Keratinocyte (primary cell): Measurements from ENCODE around the gene IGFBP7.

ENCODE experiments used
- EZH2 ChIP-seq: IDR thresholded peaks from one replicate; pipeline ENCODE4 v1.6.1; 2012; ENCODE audit warnings: inconsistent platforms, mild to moderate bottlenecking, low read length, moderate library complexity
- TF ChIP-seq, protein P1 (sequence below), 3 experiments: IDR thresholded peaks in 1 of 3; conservative IDR thresholded peaks in 1 of 3; optimal IDR thresholded peaks in 1 of 3; 2 replicates in 2 of 3; 3 replicates in 1 of 3; pipeline versions ENCODE3 to v1.5.1; 2011; ENCODE audit warnings: low read length in 3 of 3, mild to moderate bottlenecking in 3 of 3, moderate library complexity in 2 of 3, control low read depth in 1 of 3, inconsistent platforms in 1 of 3; ENCODE audit not compliant: insufficient read depth in 2 of 3; ENCODE audit errors: extremely low read depth in 1 of 3

DNA sequence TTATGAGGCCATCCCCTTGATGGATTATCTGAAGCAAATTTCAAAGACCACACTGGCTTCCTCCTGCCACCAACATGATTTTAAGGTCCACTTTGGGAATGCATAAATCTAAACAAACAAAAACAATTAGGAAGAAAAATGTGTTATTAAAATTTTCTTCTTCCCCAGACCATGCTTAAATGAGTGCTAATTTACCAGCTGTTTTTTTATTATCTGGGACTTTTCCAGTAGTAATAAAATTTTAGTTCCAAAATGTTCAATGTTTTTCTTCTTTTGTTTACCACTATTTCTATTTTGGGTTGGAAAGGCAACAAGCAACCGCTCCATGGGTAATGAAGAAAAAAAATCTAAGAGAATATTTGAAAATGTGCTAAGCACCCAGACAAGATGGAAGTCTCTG lies 69.2 kb downstream of the IGFBP7 start:
- TF ChIP-seq, protein P1, sequence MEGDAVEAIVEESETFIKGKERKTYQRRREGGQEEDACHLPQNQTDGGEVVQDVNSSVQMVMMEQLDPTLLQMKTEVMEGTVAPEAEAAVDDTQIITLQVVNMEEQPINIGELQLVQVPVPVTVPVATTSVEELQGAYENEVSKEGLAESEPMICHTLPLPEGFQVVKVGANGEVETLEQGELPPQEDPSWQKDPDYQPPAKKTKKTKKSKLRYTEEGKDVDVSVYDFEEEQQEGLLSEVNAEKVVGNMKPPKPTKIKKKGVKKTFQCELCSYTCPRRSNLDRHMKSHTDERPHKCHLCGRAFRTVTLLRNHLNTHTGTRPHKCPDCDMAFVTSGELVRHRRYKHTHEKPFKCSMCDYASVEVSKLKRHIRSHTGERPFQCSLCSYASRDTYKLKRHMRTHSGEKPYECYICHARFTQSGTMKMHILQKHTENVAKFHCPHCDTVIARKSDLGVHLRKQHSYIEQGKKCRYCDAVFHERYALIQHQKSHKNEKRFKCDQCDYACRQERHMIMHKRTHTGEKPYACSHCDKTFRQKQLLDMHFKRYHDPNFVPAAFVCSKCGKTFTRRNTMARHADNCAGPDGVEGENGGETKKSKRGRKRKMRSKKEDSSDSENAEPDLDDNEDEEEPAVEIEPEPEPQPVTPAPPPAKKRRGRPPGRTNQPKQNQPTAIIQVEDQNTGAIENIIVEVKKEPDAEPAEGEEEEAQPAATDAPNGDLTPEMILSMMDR (optimal IDR thresholded peaks at IDR 0.05 in 1 of 3, IDR thresholded peaks at IDR 0.05 in 1 of 3, conservative IDR thresholded peaks at IDR 0.05 in 1 of 3; ENCODE audit: extremely low read depth in 1 of 3, insufficient read depth in 2 of 3, low read length in 3 of 3): no peak
- no peak for TF ChIP-seq EZH2
